Ovary (tissue), 9 donors: ENCODE results near the gene COX19. TPM values are rescaled to one million over a fixed set of nuclear protein-coding genes. Genes with fewer than 3 reads are reported as not detected.

ENCODE experiments used
- DNase-seq, 5 donors: peaks; one replicate each; pipeline ENCODE4 v3.0.0-alpha.2; 2019 to 2020
- H3K27ac ChIP-seq, 2 donors: fragments of 200-600 bp; one replicate each; pipeline versions ENCODE4 v1.5.1 to v1.8.0; 2019 to 2022
- H3K27me3 ChIP-seq: fragments of 200-600 bp; one replicate; pipeline ENCODE4 v1.8.0; 2022
- H3K36me3 ChIP-seq: fragments of 200-600 bp; sonication (generic); one replicate; pipeline ENCODE4 v1.5.1; 2019
- H3K4me1 ChIP-seq: one replicate; pipeline ENCODE4 v1.8.1; 2013; ENCODE audit warnings: mild to moderate bottlenecking, moderate library complexity; ENCODE audit not compliant: insufficient read depth
- H3K4me3 ChIP-seq: fragments of 200-600 bp; sonication (generic); one replicate; pipeline ENCODE4 v1.5.1; 2017
- H3K9me3 ChIP-seq, 2 donors: fragments of 200-600 bp in 1 of 2; sonication (generic) in 1 of 2; one replicate each; pipeline versions ENCODE4 v1.5.1 to v1.8.1; 2013 to 2019; ENCODE audit warnings: mild to moderate bottlenecking in 1 of 2, moderate library complexity in 1 of 2
- EP300 ChIP-seq: sonication (generic); formaldehyde crosslinking; IDR thresholded peaks from one replicate; pipeline ENCODE4 v1.6.1; 2017; ENCODE audit warnings: antibody characterized with exemption
- POLR2A ChIP-seq: fragments of 450-650 bp; IDR thresholded peaks from one replicate; pipeline ENCODE4 v1.6.1; 2017; ENCODE audit warnings: antibody characterized with exemption, mild to moderate bottlenecking, moderate library complexity
- WGBS, 3 donors: extraction: QIAGEN DNeasy Blood & Tissue Kit in 1 of 3; methylation state at CpG; one replicate each; pipeline versions ENCODE4 v1.1.5 to v1.1.7; 2013 to 2017; 5-methylcytosine and 5-hydroxymethylcytosine counted together
- intact Hi-C, 4 donors: fragments of 100-400 bp; cut with DNase I; formaldehyde crosslinking; loops; one replicate each; pipeline versions ENCODE4 v1.11.0 to v1.15.1; 2022 to 2023
- polyA plus RNA-seq, 2 donors: library from polyadenylated mRNA; stranded (reverse); fragments of 200-250 nt in 1 of 2; fragments of 350-450 nt in 1 of 2; fragmentation: Illumina TruSeq in 1 of 2; extraction: RNeasy Lipid Tissue Mini Kit (QIAGEN cat#74804) in 1 of 2; gene quantifications; one replicate each; pipeline ENCODE4 v1.2.3, GENCODE V29; 2013 to 2014
- total RNA-seq, 7 donors: library from RNA; depleted of rRNA in 2 of 7; stranded (reverse); fragments of >200 nt in 2 of 7; fragmentation: NEBNext Ultra II Directional in 3 of 7; extraction: Animal tissue kit (Norgen Biotek cat#: 25700) in 3 of 7; gene quantifications; one replicate each; pipeline versions ENCODE4 v1.1.0 to v1.2.4, GENCODE V29; 2016 to 2023
- TF ChIP-seq, protein P1 (sequence below), 3 donors: fragments of 450-650 bp in 2 of 3; fragments of 200-600 bp in 1 of 3; IDR thresholded peaks; one replicate each; pipeline versions ENCODE4 v1.5.1 to v1.8.0; 2016 to 2022; ENCODE audit warnings: antibody characterized with exemption in 3 of 3, mild to moderate bottlenecking in 1 of 3
- donor health status: DM: no; HTN: no; CAD: no; lungs with moderate emphysema.
- donor health status: DM: no; HTN: no; CAD: no.
- donor health status: Bipolar disorder and iron deficiency.
- donor health status: DM: yes; HTN: yes; CAD: no.
- donor health status: DM: no; HTN: no; CAD: no.
- donor health status: DM: yes; HTN: yes; CAD: no.

The COX19 gene
- total and polyA plus RNA-seq, 9 donors: 6.7 to 15.2 (median 10.3) TPM

GRCh38 chr7:982511-983003 lies 7.2 kb upstream of the COX19 start:
- TF ChIP-seq, protein P1, sequence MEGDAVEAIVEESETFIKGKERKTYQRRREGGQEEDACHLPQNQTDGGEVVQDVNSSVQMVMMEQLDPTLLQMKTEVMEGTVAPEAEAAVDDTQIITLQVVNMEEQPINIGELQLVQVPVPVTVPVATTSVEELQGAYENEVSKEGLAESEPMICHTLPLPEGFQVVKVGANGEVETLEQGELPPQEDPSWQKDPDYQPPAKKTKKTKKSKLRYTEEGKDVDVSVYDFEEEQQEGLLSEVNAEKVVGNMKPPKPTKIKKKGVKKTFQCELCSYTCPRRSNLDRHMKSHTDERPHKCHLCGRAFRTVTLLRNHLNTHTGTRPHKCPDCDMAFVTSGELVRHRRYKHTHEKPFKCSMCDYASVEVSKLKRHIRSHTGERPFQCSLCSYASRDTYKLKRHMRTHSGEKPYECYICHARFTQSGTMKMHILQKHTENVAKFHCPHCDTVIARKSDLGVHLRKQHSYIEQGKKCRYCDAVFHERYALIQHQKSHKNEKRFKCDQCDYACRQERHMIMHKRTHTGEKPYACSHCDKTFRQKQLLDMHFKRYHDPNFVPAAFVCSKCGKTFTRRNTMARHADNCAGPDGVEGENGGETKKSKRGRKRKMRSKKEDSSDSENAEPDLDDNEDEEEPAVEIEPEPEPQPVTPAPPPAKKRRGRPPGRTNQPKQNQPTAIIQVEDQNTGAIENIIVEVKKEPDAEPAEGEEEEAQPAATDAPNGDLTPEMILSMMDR (IDR thresholded peaks at IDR 0.05): no peak
- no peak for TF ChIP-seq POLR2A
- TF ChIP-seq EP300: no peak
- WGBS, 3 donors: 61 to 70% (median 67%) methylated on average over 8 to 10 of the region's 10 CpGs
- H3K27ac ChIP-seq: no peak overlapping the region
- H3K4me1 ChIP-seq: peaks cover 22% of the 10 kb centered on the region
- H3K27me3 ChIP-seq: no peaks in the 10 kb centered on the region
- intact Hi-C loops: loop anchor here in 2 of 4 donors (10.0 kb wide), 2 partner anchors 172 to 198 kb away; no protein-coding TSS in a partner anchor
- peak in 1 of 5 donors; percentile 38 for DNase-seq
- H3K36me3 ChIP-seq: no peaks in the 10 kb centered on the region
- H3K4me3 ChIP-seq: no peak overlapping the region
- H3K9me3 ChIP-seq: no peaks in the 10 kb centered on the region

DNA sequence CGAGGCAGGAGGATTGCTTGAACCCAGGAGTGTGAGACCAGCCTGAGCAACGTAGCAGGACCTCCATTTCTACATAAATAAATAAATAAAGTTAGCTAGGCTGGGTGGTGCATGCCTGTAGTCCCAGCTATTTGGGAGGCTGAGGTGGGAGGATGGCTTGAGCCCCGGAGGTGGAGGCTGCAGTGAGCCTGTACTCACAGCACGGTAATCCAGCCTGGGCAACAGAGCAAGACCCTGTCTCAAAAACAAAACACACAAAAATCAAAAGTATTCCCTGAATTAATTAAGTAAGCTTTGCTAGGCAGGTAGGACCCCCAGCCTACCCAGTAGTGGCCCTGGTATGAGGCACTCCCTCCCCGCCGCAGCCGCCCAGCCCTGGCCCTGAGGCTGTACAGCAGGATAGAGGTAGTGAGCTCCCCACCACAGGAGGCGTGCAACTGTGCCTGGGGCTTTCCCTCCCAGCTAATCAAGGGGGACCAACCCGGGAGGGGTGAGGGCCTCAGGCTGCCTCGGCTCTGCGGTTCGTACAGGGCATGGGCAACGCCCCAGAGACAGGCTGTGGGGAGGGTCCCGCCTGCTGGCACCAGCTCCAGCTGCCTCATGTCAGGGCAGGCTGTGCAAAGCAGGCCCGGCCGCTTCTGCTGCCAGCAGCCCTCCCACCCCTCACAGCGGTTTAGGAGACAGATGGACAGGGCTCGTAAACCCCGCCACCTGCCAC lies 6.6 kb upstream of the COX19 start:
- Histone ChIP-seq H3K9me3 (no peaks in the 10 kb centered on the region), H3K4me3 (no peak overlapping the region), H3K4me1 (peaks cover 22% of the 10 kb centered on the region), H3K27me3 (no peaks in the 10 kb centered on the region), H3K27ac (no peak overlapping the region), H3K36me3 (no peaks in the 10 kb centered on the region)
- intact Hi-C loops: loop anchor here in 2 of 4 donors (10.0 kb wide), 2 partner anchors 173 to 197 kb away; no protein-coding TSS in a partner anchor
- TF ChIP-seq POLR2A: no peak
- TF ChIP-seq EP300: no peak
- TF ChIP-seq, protein P1 (IDR thresholded peaks at IDR 0.05): no peak
- DNase-seq: peak in 1 of 5 donors; percentile 45
- whole genome bisulfite sequencing, 3 donors: 75 to 80% (median 79%) methylated on average over 14 to 19 of the region's 19 CpGs

- no peaks in the 10 kb centered on the region for H3K9me3 ChIP-seq
- no peak for DNase-seq
- H3K36me3 ChIP-seq: no peaks in the 10 kb centered on the region
- H3K27ac ChIP-seq: no peak overlapping the region
- TF ChIP-seq POLR2A (no peak), EP300 (no peak)
- TF ChIP-seq, protein P1 (IDR thresholded peaks at IDR 0.05): no peak
- H3K4me3 ChIP-seq: no peak overlapping the region
- H3K27me3 ChIP-seq: no peaks in the 10 kb centered on the region
- intact Hi-C loops: loop anchor here in 2 of 4 donors (10.0 kb wide), 2 partner anchors 175 to 195 kb away; no protein-coding TSS in a partner anchor
- 68 to 70% (median 70%) methylated on average over 15 of the region's 15 CpGs for WGBS, 3 donors
- H3K4me1 ChIP-seq: peaks cover 18% of the 10 kb centered on the region
Observed at GRCh38 chr7:979886-980571, 4.7 kb upstream of the COX19 start.

GRCh38 chr7:979151-979550 lies 3.8 kb upstream of the COX19 start:
- Histone ChIP-seq H3K4me3 (no peak overlapping the region), H3K36me3 (no peaks in the 10 kb centered on the region), H3K4me1 (peaks cover 18% of the 10 kb centered on the region), H3K9me3 (no peaks in the 10 kb centered on the region), H3K27me3 (no peaks in the 10 kb centered on the region), H3K27ac (no peak overlapping the region)
- TF ChIP-seq, protein P1 (IDR thresholded peaks at IDR 0.05): no peak
- TF ChIP-seq POLR2A: no peak
- no peak for TF ChIP-seq EP300
- intact Hi-C loops: no loop called here
- DNase-seq: no peak
- 79 to 82% (median 80%) methylated on average over 16 of the region's 16 CpGs for WGBS, 3 donors
